RWPE1 (cell line): ENCODE results near the gene FOXI2.

ENCODE experiments used
- CTCF ChIA-PET: fragments of 350-600 bp; sonication (Branson Sonifier 250); formaldehyde crosslinking; extraction: SDS; loops from one replicate; lab custom pipeline; 2021; lab: Yijun Ruan, JAX
- POLR2A ChIA-PET: fragments of 400-600 bp; formaldehyde crosslinking; extraction: SDS; loops from one replicate; lab custom pipeline; 2020; ENCODE audit warnings: antibody characterized with exemption; ENCODE audit not compliant: low non-redundant PET; lab: Yijun Ruan, JAX
- DNase-seq: peaks from one replicate; pipeline ENCODE4 v3.0.0; 2012; ENCODE audit warnings: low spot score
- H3K27ac ChIP-seq: fragments of 450-650 bp; 2 replicates; pipeline ENCODE4 v1.5.1; 2017
- CTCF ChIP-seq: fragments of 450-650 bp; conservative IDR thresholded peaks from 2 replicates; pipeline ENCODE4 v1.5.1; 2017; ENCODE audit warnings: low read depth, mild to moderate bottlenecking

FOXI2 gene

DNA sequence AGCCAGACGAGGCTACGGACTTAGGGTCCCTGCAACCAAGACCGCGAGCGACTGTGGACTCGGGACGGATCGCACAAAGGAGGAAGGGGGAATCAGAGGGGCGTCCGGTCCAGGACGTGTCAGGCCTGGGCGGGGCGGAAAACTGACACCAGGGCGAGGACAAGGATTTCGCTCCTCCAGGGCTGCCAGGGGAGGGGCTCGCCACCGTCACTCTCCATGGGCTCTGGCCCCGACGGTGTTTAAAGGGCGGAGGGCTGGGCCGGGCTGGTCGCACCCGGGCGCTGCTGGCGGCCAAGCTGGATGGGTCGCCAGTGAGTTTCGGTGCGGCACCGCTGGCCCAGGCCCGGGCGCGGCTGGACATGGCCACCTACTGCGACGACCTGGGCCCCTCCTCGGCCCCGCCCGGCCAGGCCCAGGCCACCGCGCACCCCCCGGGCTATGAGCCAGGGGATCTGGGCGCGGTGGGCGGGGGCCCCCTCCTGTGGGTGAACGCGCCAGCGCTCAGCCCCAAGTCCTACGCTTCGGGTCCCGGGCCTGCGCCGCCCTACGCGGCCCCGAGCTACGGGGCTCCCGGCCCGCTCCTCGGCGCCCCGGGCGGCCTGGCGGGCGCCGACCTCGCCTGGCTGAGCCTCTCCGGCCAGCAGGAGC lies at the start of gene FOXI2:
FOXI2 (plus strand) TSS at position 271 of the 648 bp plus-strand sequence; CDS start at position 360, 89 bp downstream.
- no peak for TF ChIP-seq CTCF
- ChIA-PET POLR2A (no interaction called here), CTCF (interaction anchor here (0.6 kb wide), 1 partner anchor 46 kb away, joined by 4 read pairs; no protein-coding TSS in a partner anchor)
- no peak within 1 kb of the TSS for H3K27ac ChIP-seq
- no peak for DNase-seq

GRCh38 chr10:127687548-127687947 lies 49.4 kb upstream of the FOXI2 start:
- POLR2A ChIA-PET = no interaction called here
- no peak overlapping the region for H3K27ac ChIP-seq
- DNase-seq = no peak
- TF ChIP-seq CTCF = no peak
- CTCF ChIA-PET = no interaction called here

GRCh38 chr10:127690176-127690835 lies 46.7 kb upstream of the FOXI2 start:
- TF ChIP-seq CTCF = no peak
- H3K27ac ChIP-seq = no peak overlapping the region
- ChIA-PET CTCF (interaction anchor here (0.6 to 1.4 kb wide), 2 partner anchors 11 to 1317 kb away, joined by 4 to 6 read pairs; no protein-coding TSS in a partner anchor), POLR2A (no interaction called here)
- DNase-seq = no peak

DNA sequence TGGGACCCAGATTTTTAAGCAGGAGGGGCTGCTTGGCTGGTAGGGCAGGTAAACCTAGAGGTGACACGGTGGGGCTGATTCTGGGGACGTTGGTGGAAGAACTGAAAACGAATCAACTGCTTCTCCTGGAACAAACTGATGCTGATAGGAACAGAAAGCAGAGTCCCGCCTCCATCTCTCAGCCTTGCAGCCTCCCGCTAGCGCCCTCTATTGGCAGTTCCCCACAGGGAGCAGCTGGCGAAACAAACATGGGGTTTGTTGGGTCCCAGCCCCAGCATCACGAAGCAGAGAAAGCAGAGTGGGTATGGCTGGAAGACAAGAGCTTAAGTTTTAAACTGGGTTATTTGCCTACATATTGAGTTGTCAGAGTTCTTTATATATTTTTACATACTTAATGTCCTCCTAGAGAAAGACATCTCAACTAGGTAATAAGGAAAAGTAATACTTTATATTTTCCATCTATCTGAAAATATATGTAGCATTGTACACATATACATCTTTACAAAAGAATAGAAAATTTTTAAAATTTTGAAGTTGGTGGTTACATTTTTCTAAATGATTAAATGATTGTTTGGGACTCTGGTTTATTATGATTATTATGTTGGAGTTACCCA lies 42.3 kb upstream of the FOXI2 start:
- DNase-seq = peak; percentile 51
- no peak overlapping the region for H3K27ac ChIP-seq
- POLR2A ChIA-PET = no interaction called here
- TF ChIP-seq CTCF = peak; percentile 35
- CTCF ChIA-PET = interaction anchor here (0.6 to 2.3 kb wide), 6 partner anchors 9 to 129 kb away, joined by 3 to 10 read pairs (median 4); no protein-coding TSS in a partner anchor

DNA sequence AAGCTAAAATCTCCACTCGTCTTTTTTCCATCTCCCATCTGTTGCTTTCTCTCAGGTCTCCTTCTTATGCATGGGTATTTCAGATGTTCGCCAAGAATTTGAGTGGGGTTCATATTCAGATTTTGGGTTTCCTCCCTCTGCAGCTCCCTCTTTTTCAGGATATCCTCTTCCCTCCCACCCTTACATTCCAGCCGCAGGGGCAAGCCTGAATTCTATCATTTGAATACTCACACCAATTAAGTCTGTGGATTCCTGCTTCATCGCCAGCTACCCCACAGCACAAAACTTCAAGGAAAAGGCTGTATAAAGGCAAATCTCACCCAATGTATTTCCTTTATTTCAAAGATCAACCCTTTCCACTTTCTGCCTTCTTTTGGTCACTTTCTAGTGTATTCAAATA lies 41.6 kb upstream of the FOXI2 start:
- no peak for DNase-seq
- ChIA-PET CTCF (interaction anchor here (1.0 to 2.3 kb wide), 4 partner anchors 10 to 316 kb away, joined by 3 to 10 read pairs (median 6); no protein-coding TSS in a partner anchor), POLR2A (no interaction called here)
- no peak overlapping the region for H3K27ac ChIP-seq
- no peak for TF ChIP-seq CTCF

DNA sequence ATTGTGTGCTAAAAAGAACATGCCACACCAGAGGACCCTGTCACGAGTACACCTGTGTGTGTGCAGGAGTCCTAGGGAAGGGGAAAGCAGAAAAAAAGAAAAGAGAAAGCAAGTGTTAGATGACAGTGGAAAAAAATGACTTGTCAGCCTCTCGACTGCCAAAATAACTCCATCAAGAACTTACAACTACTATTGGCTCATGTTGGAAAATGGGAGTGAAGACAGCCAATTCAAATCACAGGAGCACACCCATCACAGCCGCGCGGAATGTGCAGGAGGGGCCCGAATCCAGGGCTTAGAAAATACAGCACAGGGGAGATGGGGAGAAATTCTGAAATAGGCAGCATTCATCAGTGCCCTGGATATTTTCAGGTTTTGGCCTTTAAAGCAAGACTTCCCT lies 38.1 kb upstream of the FOXI2 start:
- no peak overlapping the region for H3K27ac ChIP-seq
- DNase-seq = no peak
- POLR2A ChIA-PET = no interaction called here
- TF ChIP-seq CTCF = no peak
- CTCF ChIA-PET = no interaction called here
